Fibroblast of pulmonary artery (primary cell): ENCODE results near the gene TCERG1L.

Experiments used
- DNase-seq: peaks from one replicate; pipeline ENCODE4 v3.0.0-alpha.2; 2010; ENCODE audit warnings: low read depth
- H3K4me3 ChIP-seq: replicated peaks from 2 replicates; pipeline ENCODE4 v1.5.1; 2011; ENCODE audit warnings: low read depth, mild to moderate bottlenecking, control low read depth, low read length, moderate library complexity
- CTCF ChIP-seq: IDR thresholded peaks from 2 replicates; pipeline ENCODE4 v1.5.1; 2011; ENCODE audit warnings: mild to moderate bottlenecking, control low read depth, low read length, inconsistent platforms; ENCODE audit errors: missing control alignments

Gene TCERG1L

GRCh38 chr10:131175891-131176290 is 135.6 kb downstream of the TCERG1L start:
- TF ChIP-seq CTCF = no peak
- no peak for DNase-seq
- no peak overlapping the region for H3K4me3 ChIP-seq

GRCh38 chr10:131174651-131175540 is 136.6 kb downstream of the TCERG1L start:
- DNase-seq = no peak
- no peak overlapping the region for H3K4me3 ChIP-seq
- TF ChIP-seq CTCF = no peak

DNA sequence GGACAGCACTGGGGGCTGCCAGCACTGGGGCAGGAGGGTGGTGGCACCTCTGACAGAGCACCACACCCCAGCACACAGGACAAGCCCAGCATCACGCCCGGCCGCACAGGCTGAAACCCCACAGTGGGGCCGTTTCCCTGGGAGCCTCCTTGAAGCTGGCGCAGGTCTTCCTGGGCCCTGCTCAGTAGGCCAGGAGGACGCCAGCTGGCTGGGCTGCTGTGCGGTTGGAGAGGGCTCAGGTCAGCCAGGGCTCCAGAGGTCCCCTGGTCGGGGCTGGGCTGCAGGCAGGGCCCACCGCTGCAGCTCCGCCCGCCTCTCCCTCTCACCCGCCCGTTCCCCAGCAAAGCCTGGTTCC is 137.3 kb downstream of the TCERG1L start:
- no peak for DNase-seq
- H3K4me3 ChIP-seq = no peak overlapping the region
- no peak for TF ChIP-seq CTCF

DNA sequence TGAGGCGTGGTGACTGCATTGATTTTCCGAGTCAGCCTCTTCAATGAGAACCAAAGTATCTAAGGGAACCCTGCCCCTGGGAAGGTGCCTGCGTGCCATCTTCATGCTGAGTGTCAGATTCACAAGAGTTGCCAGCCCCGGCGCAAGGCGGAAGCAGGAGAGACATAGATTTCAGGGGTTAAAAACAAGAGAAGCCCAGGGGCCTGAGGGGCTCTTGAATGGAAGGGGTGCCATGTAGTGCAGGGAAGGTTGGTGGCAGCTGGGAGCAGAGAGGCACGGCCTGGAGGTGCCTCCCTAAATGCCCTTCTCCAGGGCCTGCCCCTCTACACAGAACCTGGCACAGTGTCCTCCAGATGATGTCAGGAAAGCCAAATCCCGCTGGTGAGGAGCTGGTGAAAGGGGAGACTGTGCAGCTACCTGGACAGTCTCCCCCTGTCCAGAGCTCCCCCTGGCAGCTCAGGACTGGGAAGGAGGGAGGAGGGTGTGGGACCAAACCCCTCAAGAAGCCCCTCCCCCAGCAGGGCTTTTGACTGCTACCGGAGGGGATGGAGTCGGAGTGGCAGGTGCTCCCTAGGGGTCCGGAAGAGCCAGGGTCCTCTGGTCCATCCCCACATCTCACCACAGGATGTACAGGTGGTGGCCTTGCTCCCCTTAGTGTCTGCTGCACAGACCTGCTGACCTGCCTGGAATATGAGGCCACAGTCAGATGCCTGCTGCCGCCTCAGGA is 137.9 kb downstream of the TCERG1L start:
- DNase-seq = no peak
- no peak for TF ChIP-seq CTCF
- H3K4me3 ChIP-seq = no peak overlapping the region

DNA sequence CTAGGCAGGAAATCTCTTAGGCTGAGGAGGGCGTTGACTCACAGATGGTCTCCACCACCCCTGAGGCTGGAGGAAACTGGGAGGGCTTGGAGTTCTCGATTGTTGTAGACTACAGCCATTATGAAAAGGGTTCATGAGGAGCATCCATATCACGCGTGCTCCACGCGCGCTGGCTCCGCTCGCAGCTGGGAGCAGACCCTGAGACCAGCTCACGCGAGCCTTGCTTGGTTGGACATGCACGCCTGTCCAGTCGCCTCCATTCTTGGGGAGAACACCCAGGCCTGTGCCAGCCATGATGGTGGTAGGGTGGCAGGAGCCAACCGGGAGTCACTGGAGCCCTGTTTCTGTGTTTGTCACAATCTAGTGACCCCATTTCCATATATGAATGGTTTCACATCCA is 139.1 kb downstream of the TCERG1L start:
- no peak overlapping the region for H3K4me3 ChIP-seq
- no peak for DNase-seq
- no peak for TF ChIP-seq CTCF

- no peak for DNase-seq
- no peak overlapping the region for H3K4me3 ChIP-seq
- TF ChIP-seq CTCF = no peak
Observed at GRCh38 chr10:131169146-131169545, 142.4 kb downstream of the TCERG1L start.
